Keratinocyte (primary cell): Measurements from ENCODE around the gene CMSS1. TPM values are rescaled to one million over a fixed set of nuclear protein-coding genes. Genes with fewer than 3 reads are reported as not detected.

ENCODE experiments used
- DNase-seq: peaks from one replicate; pipeline ENCODE4 v3.0.0-alpha.2; 2011; ENCODE audit warnings: low read depth, missing footprints, low spot score
- FAIRE-seq: peaks from 2 replicates; lab custom pipeline; 2011; peaks lifted over from hg19 to GRCh38; lab: Jason Lieb, UNC
- H2AFZ ChIP-seq: 2 replicates; pipeline ENCODE4 v1.6.0; 2012; ENCODE audit warnings: low read length, control low read depth, inconsistent platforms; ENCODE audit not compliant: control insufficient read depth
- H3K27ac ChIP-seq: 2 replicates; pipeline ENCODE4 v1.5.1; 2011; ENCODE audit warnings: low read length; ENCODE audit not compliant: control insufficient read depth, insufficient read depth
- H3K27me3 ChIP-seq: 3 replicates; pipeline ENCODE4 v1.6.0; 2011; ENCODE audit warnings: low read length; ENCODE audit not compliant: control insufficient read depth, insufficient read depth; ENCODE audit errors: extremely low read depth
- H3K36me3 ChIP-seq, 2 experiments: 2 replicates in 1 of 2; 3 replicates in 1 of 2; pipeline ENCODE4 v1.5.1; 2011; ENCODE audit warnings: low read length in 2 of 2, mild to moderate bottlenecking in 1 of 2; ENCODE audit not compliant: control insufficient read depth in 2 of 2, insufficient read depth in 2 of 2; ENCODE audit errors: extremely low read depth in 1 of 2
- H3K4me1 ChIP-seq: 3 replicates; pipeline ENCODE4 v1.5.1; 2011; ENCODE audit warnings: low read length; ENCODE audit not compliant: control insufficient read depth, insufficient read depth; ENCODE audit errors: extremely low read depth
- H3K4me2 ChIP-seq: 3 replicates; pipeline ENCODE4 v1.6.0; 2011; ENCODE audit warnings: low read depth, low read length; ENCODE audit not compliant: control insufficient read depth, insufficient read depth; ENCODE audit errors: extremely low read depth
- H3K4me3 ChIP-seq, 3 experiments: fragments of 200-600 bp in 1 of 3; sonication (generic) in 1 of 3; 2 replicates in 2 of 3; 3 replicates in 1 of 3; pipeline ENCODE4 v1.5.1; 2011 to 2016; ENCODE audit warnings: low read length in 3 of 3, mild to moderate bottlenecking in 3 of 3, control low read depth in 2 of 3, inconsistent platforms in 1 of 3, low read depth in 1 of 3, mixed read lengths in 1 of 3, mixed run types in 1 of 3, moderate library complexity in 1 of 3; ENCODE audit not compliant: control insufficient read depth in 2 of 3, insufficient read depth in 2 of 3; ENCODE audit errors: extremely low read depth in 1 of 3
- H3K79me2 ChIP-seq: 2 replicates; pipeline ENCODE4 v1.6.0; 2012; ENCODE audit warnings: low read length; ENCODE audit not compliant: control insufficient read depth, insufficient read depth
- H3K9ac ChIP-seq: 3 replicates; pipeline ENCODE4 v1.6.0; 2011; ENCODE audit warnings: low read length; ENCODE audit not compliant: control insufficient read depth, insufficient read depth; ENCODE audit errors: extremely low read depth
- H3K9me1 ChIP-seq: 3 replicates; pipeline ENCODE4 v1.6.0; 2011; ENCODE audit warnings: low read length; ENCODE audit not compliant: control insufficient read depth, insufficient read depth; ENCODE audit errors: extremely low read depth
- H3K9me3 ChIP-seq: 2 replicates; pipeline ENCODE4 v1.5.1; 2012; ENCODE audit warnings: low read depth, low read length; ENCODE audit not compliant: control insufficient read depth
- H4K20me1 ChIP-seq: 3 replicates; pipeline ENCODE4 v1.6.0; 2011; ENCODE audit warnings: low read length; ENCODE audit not compliant: control insufficient read depth, insufficient read depth; ENCODE audit errors: extremely low read depth
- EZH2 ChIP-seq: IDR thresholded peaks from one replicate; pipeline ENCODE4 v1.6.1; 2012; ENCODE audit warnings: inconsistent platforms, mild to moderate bottlenecking, low read length, moderate library complexity
- dilution Hi-C: fragments of 300-500 bp; cut with MboI; formaldehyde crosslinking; loops from one replicate; pipeline ENCODE4 v1.7.0; 2020; ENCODE audit warnings: low sequenced_read_pairs; ENCODE audit not compliant: extremely low pct_ligation_motif_present
- polyA plus RNA-seq, 5 experiments: library from polyadenylated mRNA; depleted of rRNA in 3 of 5; stranded (reverse) in 3 of 5; stranded (forward) in 1 of 5; unstranded in 1 of 5; fragments of >200 nt; gene quantifications; 1 replicate in 1 of 5; 2 replicates in 3 of 5; 3 replicates in 1 of 5; pipeline versions ENCODE4 v1.2.1 to v1.2.3, GENCODE V29; 2011 to 2012; ENCODE audit warnings: missing spikeins in 2 of 5, low read depth in 1 of 5, low replicate concordance in 1 of 5
- TF ChIP-seq, protein P1 (sequence below), 3 experiments: IDR thresholded peaks in 1 of 3; conservative IDR thresholded peaks in 1 of 3; optimal IDR thresholded peaks in 1 of 3; 2 replicates in 2 of 3; 3 replicates in 1 of 3; pipeline versions ENCODE3 to v1.5.1; 2011; ENCODE audit warnings: low read length in 3 of 3, mild to moderate bottlenecking in 3 of 3, moderate library complexity in 2 of 3, control low read depth in 1 of 3, inconsistent platforms in 1 of 3; ENCODE audit not compliant: insufficient read depth in 2 of 3; ENCODE audit errors: extremely low read depth in 1 of 3

CMSS1 gene
- polyA plus RNA-seq, 1 donor (not counting 4 experiments of a cell fraction or from before 2014, with no cell fraction given) = 37.2 TPM

DNA sequence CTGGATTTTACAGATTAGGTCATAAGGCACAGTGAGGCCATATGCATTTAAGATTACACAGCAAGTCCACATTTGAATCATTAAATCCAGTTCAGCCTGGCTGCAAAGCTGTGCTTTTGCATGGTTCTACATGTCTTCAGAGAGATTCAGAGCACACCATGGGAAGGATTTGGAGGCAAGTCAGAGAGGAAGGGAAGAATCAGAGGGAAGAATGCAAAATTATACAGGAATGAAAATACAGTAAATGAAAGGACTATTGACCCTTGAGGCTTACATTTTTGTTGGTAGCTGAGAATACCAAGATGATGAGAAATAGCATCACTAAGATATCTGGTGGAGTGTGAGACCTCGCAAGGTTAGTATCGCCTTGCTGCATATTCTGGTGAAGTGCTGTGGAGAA, 282.8 kb downstream of the CMSS1 start:
- Histone ChIP-seq H3K9me1 (no peaks in the 10 kb centered on the region), H3K4me2 (no peak overlapping the region), H3K27me3 (no peaks in the 10 kb centered on the region), H3K79me2 (no peaks in the 10 kb centered on the region), H3K4me3 (no peak overlapping the region), H3K9ac (no peak overlapping the region), H2AFZ (no peak overlapping the region), H3K9me3 (no peaks in the 10 kb centered on the region), H4K20me1 (no peaks in the 10 kb centered on the region), H3K36me3 (no peaks in the 10 kb centered on the region), H3K4me1 (peaks cover 6% of the 10 kb centered on the region), H3K27ac (no peak overlapping the region)
- dilution Hi-C loops = no loop called here
- DNase-seq (no peak), FAIRE-seq (peak; percentile 63)
- TF ChIP-seq EZH2 = no peak

DNA sequence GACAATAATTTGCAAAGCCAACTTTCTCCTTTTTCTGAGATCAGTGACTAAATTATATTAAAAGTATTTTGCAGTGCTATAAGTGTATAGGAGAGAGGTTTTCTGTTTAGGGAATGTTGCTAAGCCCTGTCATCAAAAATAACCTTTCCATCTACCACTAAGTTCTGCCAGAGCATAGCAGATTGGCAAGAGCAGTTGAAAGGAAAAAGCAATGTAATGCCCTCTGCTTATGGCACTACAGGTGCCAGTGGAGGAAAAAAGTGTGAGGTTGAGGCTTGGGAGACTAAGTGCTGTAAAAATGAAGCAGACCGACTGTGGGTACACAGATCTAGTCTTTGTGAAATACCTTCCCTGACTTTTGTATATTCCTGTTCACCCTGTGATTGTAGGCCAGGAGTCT, 285.1 kb downstream of the CMSS1 start:
- Histone ChIP-seq H3K9ac (no peak overlapping the region), H3K36me3 (no peaks in the 10 kb centered on the region), H4K20me1 (no peaks in the 10 kb centered on the region), H2AFZ (no peak overlapping the region), H3K4me3 (no peak overlapping the region), H3K4me1 (peaks cover 29% of the 10 kb centered on the region), H3K9me3 (no peaks in the 10 kb centered on the region), H3K9me1 (no peaks in the 10 kb centered on the region), H3K27ac (no peak overlapping the region), H3K4me2 (no peak overlapping the region), H3K79me2 (no peaks in the 10 kb centered on the region), H3K27me3 (no peaks in the 10 kb centered on the region)
- no peak for TF ChIP-seq EZH2
- TF ChIP-seq, protein P1, sequence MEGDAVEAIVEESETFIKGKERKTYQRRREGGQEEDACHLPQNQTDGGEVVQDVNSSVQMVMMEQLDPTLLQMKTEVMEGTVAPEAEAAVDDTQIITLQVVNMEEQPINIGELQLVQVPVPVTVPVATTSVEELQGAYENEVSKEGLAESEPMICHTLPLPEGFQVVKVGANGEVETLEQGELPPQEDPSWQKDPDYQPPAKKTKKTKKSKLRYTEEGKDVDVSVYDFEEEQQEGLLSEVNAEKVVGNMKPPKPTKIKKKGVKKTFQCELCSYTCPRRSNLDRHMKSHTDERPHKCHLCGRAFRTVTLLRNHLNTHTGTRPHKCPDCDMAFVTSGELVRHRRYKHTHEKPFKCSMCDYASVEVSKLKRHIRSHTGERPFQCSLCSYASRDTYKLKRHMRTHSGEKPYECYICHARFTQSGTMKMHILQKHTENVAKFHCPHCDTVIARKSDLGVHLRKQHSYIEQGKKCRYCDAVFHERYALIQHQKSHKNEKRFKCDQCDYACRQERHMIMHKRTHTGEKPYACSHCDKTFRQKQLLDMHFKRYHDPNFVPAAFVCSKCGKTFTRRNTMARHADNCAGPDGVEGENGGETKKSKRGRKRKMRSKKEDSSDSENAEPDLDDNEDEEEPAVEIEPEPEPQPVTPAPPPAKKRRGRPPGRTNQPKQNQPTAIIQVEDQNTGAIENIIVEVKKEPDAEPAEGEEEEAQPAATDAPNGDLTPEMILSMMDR (optimal IDR thresholded peaks at IDR 0.05 in 1 of 3, IDR thresholded peaks at IDR 0.05 in 1 of 3, conservative IDR thresholded peaks at IDR 0.05 in 1 of 3; ENCODE audit: extremely low read depth in 1 of 3, insufficient read depth in 2 of 3, low read length in 3 of 3) = no peak
- dilution Hi-C loops = no loop called here
- FAIRE-seq = no peak
- no peak for DNase-seq
